Panc1 (cell line): ENCODE results near the gene ERICH6B. TPM values are rescaled to one million over a fixed set of nuclear protein-coding genes. Genes with fewer than 3 reads are reported as not detected.

ENCODE experiments used
- ATAC-seq: fragments of 200-7000 bp; cut with Tn5 transposase; 2 replicates; pipeline ENCODE4 v1.9.1; 2020; ENCODE audit warnings: mild to moderate bottlenecking, moderate library complexity
- BruUV-seq: library from RNA; stranded (reverse); fragments of 400-500 nt; replicated peaks from 2 replicates; lab custom pipeline; 2021; lab: Mats Ljungman, UMichigan
- CTCF ChIA-PET: fragments of 300-600 bp; sonication (Branson Sonifier 250); formaldehyde crosslinking; loops from one replicate; lab custom pipeline; 2022; ENCODE audit warnings: antibody characterized with exemption; lab: Charles Lee
- POLR2A ChIA-PET: fragments of 300-600 bp; sonication (Branson Sonifier 250); formaldehyde crosslinking; loops from one replicate; lab custom pipeline; 2022; ENCODE audit warnings: antibody characterized with exemption; lab: Charles Lee
- DNase-seq: peaks from one replicate; pipeline ENCODE4 v3.0.0-alpha.2; 2010; ENCODE audit warnings: low read depth, low spot score
- H3K27ac ChIP-seq: 2 replicates; pipeline ENCODE4 v1.5.1; 2011; ENCODE audit warnings: mild to moderate bottlenecking, low read length, inconsistent platforms
- H3K27me3 ChIP-seq: fragments of 200-500 bp; sonication (Bioruptor generic); 2 replicates; pipeline ENCODE4 v1.6.0; 2014; ENCODE audit warnings: low read length, inconsistent platforms; ENCODE audit not compliant: control insufficient read depth, insufficient read depth
- H3K36me3 ChIP-seq: fragments of 200-500 bp; sonication (Bioruptor generic); 2 replicates; pipeline ENCODE4 v1.5.1; 2014; ENCODE audit warnings: inconsistent platforms, mild to moderate bottlenecking, low read length, moderate library complexity; ENCODE audit not compliant: control insufficient read depth, insufficient read depth
- H3K4me1 ChIP-seq: 2 replicates; pipeline ENCODE4 v1.5.1; 2011; ENCODE audit warnings: inconsistent platforms, mild to moderate bottlenecking, low read length, moderate library complexity; ENCODE audit not compliant: control insufficient read depth, insufficient read depth
- H3K4me3 ChIP-seq, 2 experiments: 2 replicates each; pipeline ENCODE4 v1.5.1; 2011 to 2012; ENCODE audit warnings: low read depth in 2 of 2, low read length in 2 of 2, mild to moderate bottlenecking in 2 of 2, inconsistent platforms in 1 of 2, moderate library complexity in 1 of 2
- H3K9me3 ChIP-seq: fragments of 200-500 bp; sonication (Bioruptor generic); 2 replicates; pipeline ENCODE4 v1.5.1; 2014; ENCODE audit warnings: low read depth, mild to moderate bottlenecking, inconsistent platforms, low read length, moderate library complexity; ENCODE audit not compliant: control insufficient read depth, insufficient read depth
- POLR2AphosphoS5 ChIP-seq: IDR thresholded peaks from 2 replicates; pipeline ENCODE4 v1.6.1; 2012; ENCODE audit warnings: mild to moderate bottlenecking, low read depth, low read length, moderate library complexity
- SIN3A ChIP-seq: IDR thresholded peaks from 2 replicates; pipeline ENCODE4 v1.6.1; 2012; ENCODE audit warnings: low read depth, mild to moderate bottlenecking, low read length, moderate library complexity, borderline replicate concordance; ENCODE audit not compliant: insufficient read depth
- TCF7L2 ChIP-seq: IDR thresholded peaks from 2 replicates; pipeline ENCODE4 v1.6.1; 2011; ENCODE audit warnings: mild to moderate bottlenecking, low read depth, low read length, inconsistent platforms
- in situ Hi-C: cut with HindIII; loops from 2 replicates; pipeline ENCODE4 v1.10.0; 2016; ENCODE audit warnings: low sequenced_read_pairs, low pct_unique_long_range_greater_than_20kb
- intact Hi-C: fragments of 100-400 bp; cut with micrococcal nuclease; formaldehyde crosslinking; loops from one replicate; pipeline ENCODE4 v1.10.0; 2022; ENCODE audit not compliant: unreplicated experiment
- total RNA-seq: library from RNA; stranded (reverse); gene quantifications from one replicate; pipeline ENCODE4 v1.2.1, GENCODE V29; 2021; ENCODE audit not compliant: unreplicated experiment
- TF ChIP-seq, protein P1 (sequence below), 2 experiments: IDR thresholded peaks; 2 replicates each; pipeline ENCODE4 v1.6.1; 2011 to 2012; ENCODE audit warnings: low read depth in 2 of 2, control low read depth in 1 of 2, low read length in 1 of 2, mild to moderate bottlenecking in 1 of 2, moderate library complexity in 1 of 2; ENCODE audit not compliant: insufficient read depth in 1 of 2
- TF ChIP-seq, protein P2 (sequence below): fragments of 450-650 bp; IDR thresholded peaks from 2 replicates; pipeline ENCODE4 v1.5.1; 2017; ENCODE audit warnings: mild to moderate bottlenecking

Gene ERICH6B
- total RNA-seq, 1 experiment from 2014 or later, result not detected

DNA sequence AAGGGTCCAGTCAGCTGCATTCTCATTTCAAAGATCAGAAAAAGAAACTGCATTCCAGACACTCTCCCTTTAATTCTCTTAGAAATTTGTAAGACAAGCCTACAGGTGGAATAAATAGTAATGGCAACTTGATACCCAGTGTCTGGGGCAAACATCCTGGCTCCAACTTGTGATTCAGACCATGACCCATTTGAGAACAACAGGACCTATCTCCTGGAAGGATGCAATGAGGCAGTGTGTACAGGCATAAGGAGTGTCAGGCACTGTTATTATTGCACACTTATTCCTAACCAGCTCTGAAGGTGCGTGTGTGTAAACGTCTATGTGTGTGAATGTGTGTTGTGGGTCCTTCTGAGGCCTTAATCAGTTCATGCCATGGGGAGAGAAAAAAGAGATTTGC is 13.9 kb downstream of the ERICH6B start:
- Histone ChIP-seq H3K9me3 (no peaks in the 10 kb centered on the region), H3K27me3 (no peaks in the 10 kb centered on the region), H3K4me3 (no peak overlapping the region), H3K27ac (no peak overlapping the region), H3K36me3 (no peaks in the 10 kb centered on the region), H3K4me1 (no peaks in the 10 kb centered on the region)
- POLR2A ChIA-PET, result no interaction called here
- BruUV-seq, result no TSS peak
- no peak for DNase-seq
- intact Hi-C loops (no loop called here), in situ Hi-C loops (no loop called here)
- ATAC-seq, result no peak
- TF ChIP-seq SIN3A (no peak), POLR2AphosphoS5 (no peak), TCF7L2 (no peak)
- TF ChIP-seq, protein P1, sequence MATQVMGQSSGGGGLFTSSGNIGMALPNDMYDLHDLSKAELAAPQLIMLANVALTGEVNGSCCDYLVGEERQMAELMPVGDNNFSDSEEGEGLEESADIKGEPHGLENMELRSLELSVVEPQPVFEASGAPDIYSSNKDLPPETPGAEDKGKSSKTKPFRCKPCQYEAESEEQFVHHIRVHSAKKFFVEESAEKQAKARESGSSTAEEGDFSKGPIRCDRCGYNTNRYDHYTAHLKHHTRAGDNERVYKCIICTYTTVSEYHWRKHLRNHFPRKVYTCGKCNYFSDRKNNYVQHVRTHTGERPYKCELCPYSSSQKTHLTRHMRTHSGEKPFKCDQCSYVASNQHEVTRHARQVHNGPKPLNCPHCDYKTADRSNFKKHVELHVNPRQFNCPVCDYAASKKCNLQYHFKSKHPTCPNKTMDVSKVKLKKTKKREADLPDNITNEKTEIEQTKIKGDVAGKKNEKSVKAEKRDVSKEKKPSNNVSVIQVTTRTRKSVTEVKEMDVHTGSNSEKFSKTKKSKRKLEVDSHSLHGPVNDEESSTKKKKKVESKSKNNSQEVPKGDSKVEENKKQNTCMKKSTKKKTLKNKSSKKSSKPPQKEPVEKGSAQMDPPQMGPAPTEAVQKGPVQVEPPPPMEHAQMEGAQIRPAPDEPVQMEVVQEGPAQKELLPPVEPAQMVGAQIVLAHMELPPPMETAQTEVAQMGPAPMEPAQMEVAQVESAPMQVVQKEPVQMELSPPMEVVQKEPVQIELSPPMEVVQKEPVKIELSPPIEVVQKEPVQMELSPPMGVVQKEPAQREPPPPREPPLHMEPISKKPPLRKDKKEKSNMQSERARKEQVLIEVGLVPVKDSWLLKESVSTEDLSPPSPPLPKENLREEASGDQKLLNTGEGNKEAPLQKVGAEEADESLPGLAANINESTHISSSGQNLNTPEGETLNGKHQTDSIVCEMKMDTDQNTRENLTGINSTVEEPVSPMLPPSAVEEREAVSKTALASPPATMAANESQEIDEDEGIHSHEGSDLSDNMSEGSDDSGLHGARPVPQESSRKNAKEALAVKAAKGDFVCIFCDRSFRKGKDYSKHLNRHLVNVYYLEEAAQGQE (IDR thresholded peaks at IDR 0.05; ENCODE audit: insufficient read depth in 1 of 2, low read depth in 2 of 2, low read length in 1 of 2), result no peak
- TF ChIP-seq, protein P2, sequence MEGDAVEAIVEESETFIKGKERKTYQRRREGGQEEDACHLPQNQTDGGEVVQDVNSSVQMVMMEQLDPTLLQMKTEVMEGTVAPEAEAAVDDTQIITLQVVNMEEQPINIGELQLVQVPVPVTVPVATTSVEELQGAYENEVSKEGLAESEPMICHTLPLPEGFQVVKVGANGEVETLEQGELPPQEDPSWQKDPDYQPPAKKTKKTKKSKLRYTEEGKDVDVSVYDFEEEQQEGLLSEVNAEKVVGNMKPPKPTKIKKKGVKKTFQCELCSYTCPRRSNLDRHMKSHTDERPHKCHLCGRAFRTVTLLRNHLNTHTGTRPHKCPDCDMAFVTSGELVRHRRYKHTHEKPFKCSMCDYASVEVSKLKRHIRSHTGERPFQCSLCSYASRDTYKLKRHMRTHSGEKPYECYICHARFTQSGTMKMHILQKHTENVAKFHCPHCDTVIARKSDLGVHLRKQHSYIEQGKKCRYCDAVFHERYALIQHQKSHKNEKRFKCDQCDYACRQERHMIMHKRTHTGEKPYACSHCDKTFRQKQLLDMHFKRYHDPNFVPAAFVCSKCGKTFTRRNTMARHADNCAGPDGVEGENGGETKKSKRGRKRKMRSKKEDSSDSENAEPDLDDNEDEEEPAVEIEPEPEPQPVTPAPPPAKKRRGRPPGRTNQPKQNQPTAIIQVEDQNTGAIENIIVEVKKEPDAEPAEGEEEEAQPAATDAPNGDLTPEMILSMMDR, result no peak
- CTCF ChIA-PET, result no interaction called here

DNA sequence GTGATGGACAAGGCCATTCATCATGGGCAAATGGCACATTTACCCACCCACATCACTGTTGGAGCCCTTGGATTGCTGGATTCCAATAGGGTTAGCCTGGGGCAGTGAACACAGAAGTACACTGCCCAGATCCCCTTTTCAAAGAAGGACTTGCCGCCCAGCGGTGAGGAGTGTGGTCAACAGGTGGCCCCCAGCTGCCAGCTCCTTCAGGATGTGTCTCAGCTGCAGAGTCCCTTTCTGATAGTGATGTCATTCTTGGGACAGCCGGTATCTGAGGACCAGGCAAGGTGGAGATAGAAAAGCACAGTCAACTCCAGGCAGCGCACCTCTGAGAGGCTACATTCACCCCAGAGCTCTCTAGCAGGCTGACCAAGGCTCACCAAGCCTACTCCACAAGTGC is 16.9 kb downstream of the ERICH6B start:
- in situ Hi-C loops, result no loop called here
- H3K27ac ChIP-seq, result no peak overlapping the region
- intact Hi-C loops, result no loop called here
- no peak overlapping the region for H3K4me3 ChIP-seq
- no peaks in the 10 kb centered on the region for H3K36me3 ChIP-seq
- ChIA-PET POLR2A (no interaction called here), CTCF (no interaction called here)
- ATAC-seq, result no peak
- TF ChIP-seq SIN3A, result no peak
- TF ChIP-seq, protein P1 (IDR thresholded peaks at IDR 0.05; ENCODE audit: insufficient read depth in 1 of 2, low read depth in 2 of 2, low read length in 1 of 2), result no peak
- no peak for TF ChIP-seq TCF7L2
- TF ChIP-seq, protein P2, result no peak
- TF ChIP-seq POLR2AphosphoS5, result no peak
- H3K4me1 ChIP-seq, result no peaks in the 10 kb centered on the region
- H3K9me3 ChIP-seq, result no peaks in the 10 kb centered on the region
- no peaks in the 10 kb centered on the region for H3K27me3 ChIP-seq
- no TSS peak for BruUV-seq
- DNase-seq, result no peak
